Thyroid gland (tissue), 4 donors: ENCODE results near the gene NTRK2.

Source experiments
- POLR2A ChIP-seq, 2 donors: fragments of 450-650 bp; IDR thresholded peaks; one replicate each; pipeline ENCODE4 v1.6.1; 2017; ENCODE audit warnings: antibody characterized with exemption in 2 of 2, mild to moderate bottlenecking in 2 of 2, moderate library complexity in 1 of 2
- TF ChIP-seq, protein P1 (sequence below), 6 experiments: fragments of 200-600 bp in 3 of 6; fragments of 450-650 bp in 3 of 6; sonication (generic) in 3 of 6; IDR thresholded peaks; one replicate each; pipeline ENCODE4 v1.5.1; 2016 to 2019; ENCODE audit warnings: antibody characterized with exemption in 6 of 6, mild to moderate bottlenecking in 2 of 6, inconsistent platforms in 1 of 6, moderate library complexity in 1 of 6

GRCh38 chr9:84862308-84862707 lies 192.8 kb downstream of the NTRK2 start:
- TF ChIP-seq, protein P1, sequence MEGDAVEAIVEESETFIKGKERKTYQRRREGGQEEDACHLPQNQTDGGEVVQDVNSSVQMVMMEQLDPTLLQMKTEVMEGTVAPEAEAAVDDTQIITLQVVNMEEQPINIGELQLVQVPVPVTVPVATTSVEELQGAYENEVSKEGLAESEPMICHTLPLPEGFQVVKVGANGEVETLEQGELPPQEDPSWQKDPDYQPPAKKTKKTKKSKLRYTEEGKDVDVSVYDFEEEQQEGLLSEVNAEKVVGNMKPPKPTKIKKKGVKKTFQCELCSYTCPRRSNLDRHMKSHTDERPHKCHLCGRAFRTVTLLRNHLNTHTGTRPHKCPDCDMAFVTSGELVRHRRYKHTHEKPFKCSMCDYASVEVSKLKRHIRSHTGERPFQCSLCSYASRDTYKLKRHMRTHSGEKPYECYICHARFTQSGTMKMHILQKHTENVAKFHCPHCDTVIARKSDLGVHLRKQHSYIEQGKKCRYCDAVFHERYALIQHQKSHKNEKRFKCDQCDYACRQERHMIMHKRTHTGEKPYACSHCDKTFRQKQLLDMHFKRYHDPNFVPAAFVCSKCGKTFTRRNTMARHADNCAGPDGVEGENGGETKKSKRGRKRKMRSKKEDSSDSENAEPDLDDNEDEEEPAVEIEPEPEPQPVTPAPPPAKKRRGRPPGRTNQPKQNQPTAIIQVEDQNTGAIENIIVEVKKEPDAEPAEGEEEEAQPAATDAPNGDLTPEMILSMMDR (IDR thresholded peaks at IDR 0.05) = no peak
- no peak for TF ChIP-seq POLR2A (IDR thresholded peaks at IDR 0.05)
